RWPE1 (cell line): ENCODE results near the gene NANS.

Source experiments
- CTCF ChIA-PET: fragments of 350-600 bp; sonication (Branson Sonifier 250); formaldehyde crosslinking; extraction: SDS; loops from one replicate; lab custom pipeline; 2021; lab: Yijun Ruan, JAX
- POLR2A ChIA-PET: fragments of 400-600 bp; formaldehyde crosslinking; extraction: SDS; loops from one replicate; lab custom pipeline; 2020; ENCODE audit warnings: antibody characterized with exemption; ENCODE audit not compliant: low non-redundant PET; lab: Yijun Ruan, JAX
- DNase-seq: peaks from one replicate; pipeline ENCODE4 v3.0.0; 2012; ENCODE audit warnings: low spot score
- H3K27ac ChIP-seq: fragments of 450-650 bp; 2 replicates; pipeline ENCODE4 v1.5.1; 2017
- TF ChIP-seq, protein P1 (sequence below): fragments of 450-650 bp; conservative IDR thresholded peaks from 2 replicates; pipeline ENCODE4 v1.5.1; 2017; ENCODE audit warnings: low read depth, mild to moderate bottlenecking

Gene NANS

DNA sequence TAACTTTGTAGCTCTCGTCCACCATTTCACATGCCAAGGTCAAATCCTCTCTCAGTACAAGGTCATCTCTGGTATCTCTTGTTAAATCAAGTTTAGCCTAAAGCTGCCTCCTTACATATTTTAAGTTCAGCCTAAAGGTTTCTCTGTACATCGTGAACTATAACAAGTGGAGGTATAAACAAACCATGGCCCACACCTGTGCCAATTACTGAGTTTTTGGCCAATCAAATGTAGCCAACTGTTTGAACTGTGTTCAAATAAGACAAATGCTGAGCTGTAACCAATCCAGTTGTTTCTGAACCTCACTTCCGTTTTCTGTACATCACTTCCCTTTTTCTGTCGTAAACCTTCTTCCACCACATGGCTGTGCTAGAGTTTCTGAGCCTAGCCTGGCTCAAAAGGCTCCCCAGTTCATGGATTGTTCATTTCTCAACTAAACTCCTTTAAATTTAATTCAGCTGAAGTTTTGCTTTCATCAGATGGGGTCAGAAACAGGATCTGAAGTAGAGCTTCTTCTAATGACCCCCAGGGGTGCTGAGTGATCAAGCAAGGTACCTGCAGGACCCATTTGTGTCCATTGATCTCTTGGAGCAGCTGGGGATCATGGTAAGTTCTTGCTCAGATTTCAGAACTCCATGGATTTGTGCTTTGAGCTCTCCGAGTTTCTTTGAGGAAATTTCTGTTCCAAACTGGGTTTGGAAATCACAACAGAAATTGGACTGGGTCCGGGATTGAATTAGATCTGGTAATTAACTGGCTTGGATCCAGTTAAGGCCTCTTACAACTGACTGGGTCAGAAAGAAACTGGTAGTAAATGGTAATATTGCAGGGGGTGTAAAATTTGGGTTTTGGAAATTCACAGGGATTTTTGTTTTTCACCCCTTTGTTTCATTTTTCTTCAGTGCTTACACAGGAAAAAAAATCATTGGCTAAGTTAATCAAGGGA is 11.0 kb upstream of the NANS start:
- TF ChIP-seq, protein P1, sequence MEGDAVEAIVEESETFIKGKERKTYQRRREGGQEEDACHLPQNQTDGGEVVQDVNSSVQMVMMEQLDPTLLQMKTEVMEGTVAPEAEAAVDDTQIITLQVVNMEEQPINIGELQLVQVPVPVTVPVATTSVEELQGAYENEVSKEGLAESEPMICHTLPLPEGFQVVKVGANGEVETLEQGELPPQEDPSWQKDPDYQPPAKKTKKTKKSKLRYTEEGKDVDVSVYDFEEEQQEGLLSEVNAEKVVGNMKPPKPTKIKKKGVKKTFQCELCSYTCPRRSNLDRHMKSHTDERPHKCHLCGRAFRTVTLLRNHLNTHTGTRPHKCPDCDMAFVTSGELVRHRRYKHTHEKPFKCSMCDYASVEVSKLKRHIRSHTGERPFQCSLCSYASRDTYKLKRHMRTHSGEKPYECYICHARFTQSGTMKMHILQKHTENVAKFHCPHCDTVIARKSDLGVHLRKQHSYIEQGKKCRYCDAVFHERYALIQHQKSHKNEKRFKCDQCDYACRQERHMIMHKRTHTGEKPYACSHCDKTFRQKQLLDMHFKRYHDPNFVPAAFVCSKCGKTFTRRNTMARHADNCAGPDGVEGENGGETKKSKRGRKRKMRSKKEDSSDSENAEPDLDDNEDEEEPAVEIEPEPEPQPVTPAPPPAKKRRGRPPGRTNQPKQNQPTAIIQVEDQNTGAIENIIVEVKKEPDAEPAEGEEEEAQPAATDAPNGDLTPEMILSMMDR = no peak
- POLR2A ChIA-PET = interaction anchor here (1.1 kb wide), 1 partner anchor 11 kb away, joined by 3 read pairs; the partner anchor contains the start of gene NANS
- DNase-seq = no peak
- no peak overlapping the region for H3K27ac ChIP-seq
- CTCF ChIA-PET = interaction anchor here (0.6 to 2.4 kb wide), 3 partner anchors 11 to 116 kb away, joined by 4 to 10 read pairs (median 5); no protein-coding TSS in a partner anchor

DNA sequence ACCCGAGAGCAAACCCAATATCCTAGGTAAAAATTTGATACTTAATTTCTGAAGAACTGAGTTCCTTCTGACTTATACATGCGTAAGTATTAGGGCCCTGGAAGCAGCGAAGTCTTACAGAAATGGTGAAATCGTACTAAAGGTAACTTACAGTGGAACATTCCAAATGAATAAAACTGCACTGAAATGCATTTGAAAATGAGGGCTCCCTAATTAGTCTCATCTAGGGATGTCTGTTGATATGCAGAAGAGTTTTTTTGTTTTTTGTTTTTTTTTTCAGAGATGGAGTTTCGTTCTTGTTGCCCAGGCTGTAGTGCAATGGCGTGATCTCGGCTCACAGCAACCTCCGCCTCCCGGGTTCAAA is 10.4 kb upstream of the NANS start:
- ChIA-PET CTCF (interaction anchor here (2.4 kb wide), 1 partner anchor 11 kb away, joined by 10 read pairs; no protein-coding TSS in a partner anchor), POLR2A (interaction anchor here (1.1 kb wide), 1 partner anchor 11 kb away, joined by 3 read pairs; the partner anchor contains the start of gene NANS)
- no peak for DNase-seq
- TF ChIP-seq, protein P1 = no peak
- no peak overlapping the region for H3K27ac ChIP-seq

DNA sequence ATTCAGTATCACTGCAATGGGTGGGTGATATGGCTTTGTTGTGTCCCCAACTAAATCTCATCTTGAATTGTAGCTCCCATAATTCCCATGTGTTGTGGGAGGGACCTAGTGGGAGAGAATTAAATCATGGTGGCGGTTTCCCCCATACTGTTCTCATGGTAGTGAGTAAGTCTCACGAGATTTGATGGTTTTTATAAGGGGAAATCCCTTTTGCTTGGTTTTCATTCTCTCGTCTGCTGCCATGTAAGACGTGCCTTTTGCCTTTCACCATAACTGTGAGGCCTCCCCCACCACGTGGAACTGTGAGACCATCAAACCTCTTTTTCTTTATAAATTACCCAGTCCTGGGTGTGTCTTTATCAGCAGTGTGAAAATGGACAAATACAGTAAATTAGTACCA is 9.5 kb upstream of the NANS start:
- CTCF ChIA-PET = interaction anchor here (2.4 kb wide), 1 partner anchor 12 kb away, joined by 10 read pairs; no protein-coding TSS in a partner anchor
- TF ChIP-seq, protein P1 = no peak
- H3K27ac ChIP-seq = no peak overlapping the region
- DNase-seq = no peak
- POLR2A ChIA-PET = no interaction called here

DNA sequence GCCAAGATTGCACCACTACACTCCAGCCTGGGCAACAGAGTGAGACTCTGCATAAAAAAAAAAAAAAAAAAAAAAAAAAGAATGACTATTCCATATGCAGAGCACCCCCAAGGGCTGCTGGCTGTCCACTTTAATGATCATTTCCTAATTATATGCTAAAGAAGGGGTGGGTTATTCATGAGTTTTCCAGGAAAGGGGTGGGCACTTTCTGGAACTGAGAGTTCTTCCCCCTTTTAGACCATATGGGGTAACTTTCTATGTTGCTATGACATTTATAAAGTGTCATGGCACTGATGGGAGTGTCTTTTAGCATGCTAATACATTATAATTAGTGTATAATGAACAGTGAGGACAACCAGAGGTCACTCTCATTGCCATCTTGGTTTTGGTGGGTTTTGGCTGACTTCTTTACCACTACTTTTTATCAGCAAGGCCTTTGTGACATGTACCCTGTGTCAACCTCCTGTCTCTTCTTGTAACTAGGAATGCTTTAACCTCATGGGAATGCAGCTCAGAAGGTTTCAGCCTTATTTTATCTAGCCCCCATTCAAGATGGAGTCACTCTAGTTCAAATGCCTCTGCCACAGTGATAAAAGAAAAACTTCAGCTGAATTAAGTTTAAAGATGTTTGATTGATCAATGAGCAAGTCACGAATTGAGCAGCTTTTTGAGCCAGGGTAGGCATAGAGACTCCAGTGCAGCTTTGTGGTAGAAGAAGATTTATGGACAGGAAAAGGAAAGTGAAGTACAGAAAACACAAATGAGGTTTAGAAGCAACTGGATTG is 7.1 kb upstream of the NANS start:
- TF ChIP-seq, protein P1 = no peak
- no peak overlapping the region for H3K27ac ChIP-seq
- POLR2A ChIA-PET = no interaction called here
- DNase-seq = no peak
- CTCF ChIA-PET = no interaction called here

DNA sequence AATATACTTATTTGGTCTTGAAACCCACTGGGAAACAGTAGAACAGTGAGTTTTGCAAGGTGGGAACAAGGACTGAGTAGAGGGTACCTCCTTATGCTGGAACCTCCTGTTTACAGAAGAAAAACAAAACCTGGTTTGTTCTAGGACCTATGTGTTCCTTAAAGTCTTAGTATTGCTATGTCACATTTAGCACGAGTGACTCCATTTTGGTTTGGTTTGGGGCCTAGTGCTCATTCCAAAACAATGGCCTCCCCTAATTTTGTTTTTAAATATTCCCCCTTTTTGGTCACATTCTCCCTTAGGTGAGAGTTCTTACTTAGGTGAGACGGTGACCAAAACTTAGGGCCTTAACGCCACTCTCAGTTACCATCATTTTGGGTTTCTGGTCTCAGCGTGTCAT is 6.2 kb upstream of the NANS start:
- H3K27ac ChIP-seq = no peak overlapping the region
- no peak for DNase-seq
- ChIA-PET POLR2A (no interaction called here), CTCF (no interaction called here)
- TF ChIP-seq, protein P1 = no peak

DNA sequence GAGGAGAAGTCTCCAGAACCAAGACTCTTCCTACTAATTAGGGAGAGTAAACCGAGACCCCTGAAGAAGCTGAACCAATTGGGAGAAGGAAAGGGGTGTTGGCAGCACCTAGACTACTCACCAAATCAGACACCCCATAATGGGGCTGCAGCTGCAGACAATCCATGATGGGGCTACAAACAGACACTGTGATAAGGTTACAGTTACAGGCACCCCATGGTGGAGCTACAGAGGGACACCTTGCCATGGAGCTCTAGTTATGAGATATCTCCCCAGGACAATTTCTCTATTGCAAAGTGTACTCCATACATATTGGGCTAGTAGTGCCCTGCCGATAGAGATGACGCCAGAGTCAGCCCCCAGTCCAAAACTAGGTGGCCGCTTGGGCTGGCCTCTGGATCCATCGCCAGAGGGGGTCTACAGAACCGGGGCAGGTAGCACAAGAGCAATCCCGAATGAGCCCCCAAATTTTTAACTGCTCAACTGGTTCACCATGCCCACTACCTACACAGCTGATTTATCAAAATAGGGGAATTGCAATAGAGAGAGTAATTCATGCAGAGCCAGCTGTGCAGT is 2.1 kb upstream of the NANS start:
- CTCF ChIA-PET = interaction anchor here (0.7 kb wide), 2 partner anchors 19 to 1332 kb away, joined by 3 to 5 read pairs; no protein-coding TSS in a partner anchor

More for the DNA sequence above, 2.1 kb upstream of the NANS start:
- POLR2A ChIA-PET = interaction anchor here (0.5 kb wide), 1 partner anchor 132 kb away, joined by 4 read pairs; no protein-coding TSS in a partner anchor
- TF ChIP-seq, protein P1 = no peak
- DNase-seq = no peak
- no peak overlapping the region for H3K27ac ChIP-seq
